ENCODE data around the gene PEDS1. TPM values are rescaled to one million over a fixed set of nuclear protein-coding genes. Genes with fewer than 3 reads are reported as not detected.
"Not testable (repeated sequence)": the region's sequence is repeated elsewhere in the genome, so short reads cannot be mapped to it uniquely, and the experiment has no call there.

PEDS1 gene
- total and polyA plus RNA-seq, 11 donors: 13.7 to 37.4 (median 28.4) TPM

DNA sequence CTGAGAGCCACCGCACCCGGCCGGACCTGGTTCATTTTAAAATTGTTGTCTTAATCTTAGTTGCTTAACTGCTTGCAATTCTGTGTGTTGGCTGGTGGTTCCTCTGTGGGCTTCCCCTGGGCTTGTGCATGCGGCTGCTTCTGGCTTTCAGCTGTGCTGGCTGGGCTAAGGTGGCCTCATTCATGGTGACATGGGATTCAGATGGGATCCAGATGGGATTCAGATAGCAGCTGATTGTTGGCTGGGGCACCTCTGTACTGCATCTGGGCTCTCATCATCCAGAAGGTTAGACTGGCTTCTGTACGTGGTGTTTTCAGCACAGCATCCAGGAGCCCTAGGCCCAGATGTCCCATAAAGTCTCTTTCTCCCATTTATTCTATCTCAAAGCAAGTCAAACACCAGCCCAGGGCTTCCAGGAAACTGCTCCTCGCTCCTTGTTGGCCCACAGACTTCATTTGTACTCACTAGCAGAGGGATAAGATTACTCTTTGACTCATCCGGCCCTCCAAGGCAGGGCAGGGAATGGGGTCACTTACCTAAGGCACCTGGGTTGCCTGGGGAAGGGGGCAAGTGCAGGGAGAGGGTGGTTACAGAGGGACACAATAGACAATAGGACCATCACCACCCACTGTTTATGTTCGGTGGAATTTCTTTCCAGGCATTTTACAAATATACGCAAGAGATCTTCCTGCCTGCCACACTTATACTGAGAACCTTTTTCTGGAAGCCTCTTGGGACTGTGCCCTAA lies 10.2 kb upstream of the PEDS1 start:
- peak in 3 of 4 donors; percentile 10 to 47 (median 30) for ATAC-seq

DNA sequence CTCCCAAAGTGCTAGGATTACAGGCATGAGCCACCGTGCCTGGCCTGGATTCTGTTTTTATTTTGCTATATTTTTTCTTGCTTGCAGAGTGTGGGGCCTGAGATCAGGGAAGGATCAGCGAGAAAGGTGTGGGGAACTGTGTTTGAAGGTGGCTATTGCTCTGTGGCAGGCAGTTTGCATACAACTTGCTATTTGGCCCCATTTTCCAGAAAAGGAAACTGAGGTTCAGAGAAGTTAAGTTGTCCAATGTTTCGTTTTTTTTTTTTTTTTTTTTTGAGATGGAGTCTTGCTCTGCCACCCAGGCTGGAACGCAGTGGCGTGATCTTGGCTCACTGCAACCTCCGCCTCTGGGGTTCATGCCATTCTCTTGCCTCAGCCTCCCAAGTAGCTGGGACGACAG lies 8.0 kb upstream of the PEDS1 start:
- peaks cover 0 to 30% (median 11%) of the 10 kb centered on the region in 12 donors for H3K4me1 ChIP-seq
- intact Hi-C loops (cut with DNase I); ATAC-seq; H3K9me3 ChIP-seq; DNase-seq; H3K27ac ChIP-seq; H3K4me3 ChIP-seq; H3K27me3 ChIP-seq; H3K36me3 ChIP-seq: not testable (repeated sequence)
- WGBS, 4 donors: 79 to 94% (median 85%) methylated on average over 7 of the region's 7 CpGs

More for the DNA sequence above, 10.2 kb upstream of the PEDS1 start:
- 59 to 77% (median 72%) methylated on average over 9 of the region's 9 CpGs for WGBS, 4 donors
- Histone ChIP-seq H3K4me1 (peaks cover 0 to 34% (median 15%) of the 10 kb centered on the region in 12 donors), H3K27ac (peak overlapping the region in 11 of 12 donors; percentile 9 to 91 (median 61)), H3K9me3 (no peaks in the 10 kb centered on the region), H3K4me3 (no peak overlapping the region), H3K36me3 (no peaks in the 10 kb centered on the region), H3K27me3 (no peaks in the 10 kb centered on the region)
- no peak for TF ChIP-seq POLR2A (IDR thresholded peaks at IDR 0.05)
- TF ChIP-seq, protein P1, sequence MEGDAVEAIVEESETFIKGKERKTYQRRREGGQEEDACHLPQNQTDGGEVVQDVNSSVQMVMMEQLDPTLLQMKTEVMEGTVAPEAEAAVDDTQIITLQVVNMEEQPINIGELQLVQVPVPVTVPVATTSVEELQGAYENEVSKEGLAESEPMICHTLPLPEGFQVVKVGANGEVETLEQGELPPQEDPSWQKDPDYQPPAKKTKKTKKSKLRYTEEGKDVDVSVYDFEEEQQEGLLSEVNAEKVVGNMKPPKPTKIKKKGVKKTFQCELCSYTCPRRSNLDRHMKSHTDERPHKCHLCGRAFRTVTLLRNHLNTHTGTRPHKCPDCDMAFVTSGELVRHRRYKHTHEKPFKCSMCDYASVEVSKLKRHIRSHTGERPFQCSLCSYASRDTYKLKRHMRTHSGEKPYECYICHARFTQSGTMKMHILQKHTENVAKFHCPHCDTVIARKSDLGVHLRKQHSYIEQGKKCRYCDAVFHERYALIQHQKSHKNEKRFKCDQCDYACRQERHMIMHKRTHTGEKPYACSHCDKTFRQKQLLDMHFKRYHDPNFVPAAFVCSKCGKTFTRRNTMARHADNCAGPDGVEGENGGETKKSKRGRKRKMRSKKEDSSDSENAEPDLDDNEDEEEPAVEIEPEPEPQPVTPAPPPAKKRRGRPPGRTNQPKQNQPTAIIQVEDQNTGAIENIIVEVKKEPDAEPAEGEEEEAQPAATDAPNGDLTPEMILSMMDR (IDR thresholded peaks at IDR 0.05): no peak
- peak in 3 of 5 donors; percentile 60 to 79 (median 73) for DNase-seq
- intact Hi-C loops (cut with DNase I): no loop called here

DNA sequence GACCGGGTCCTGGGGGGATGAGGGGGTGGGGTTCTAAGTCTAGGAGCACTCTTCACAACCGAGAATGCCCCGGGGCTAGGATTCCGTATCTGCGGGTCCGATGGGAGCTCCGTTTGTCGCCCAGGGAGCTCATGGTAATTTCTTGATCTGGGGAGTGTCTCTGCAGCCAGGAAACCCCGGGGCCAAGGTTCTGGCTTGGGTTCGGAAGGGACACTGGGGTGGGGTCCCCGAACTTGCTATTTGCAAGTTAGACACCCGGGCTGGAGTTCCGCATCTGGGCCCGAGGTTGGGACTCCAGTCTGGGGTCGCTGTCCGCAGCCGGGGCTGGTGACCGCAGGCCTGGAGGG lies 397 bp downstream of the PEDS1 start:
- no peak for ATAC-seq
- intact Hi-C loops (cut with DNase I): loop anchor here in 2 of 10 donors (1.0 to 5.0 kb wide), 3 partner anchors 13 to 36 kb away; no protein-coding TSS in a partner anchor

DNA sequence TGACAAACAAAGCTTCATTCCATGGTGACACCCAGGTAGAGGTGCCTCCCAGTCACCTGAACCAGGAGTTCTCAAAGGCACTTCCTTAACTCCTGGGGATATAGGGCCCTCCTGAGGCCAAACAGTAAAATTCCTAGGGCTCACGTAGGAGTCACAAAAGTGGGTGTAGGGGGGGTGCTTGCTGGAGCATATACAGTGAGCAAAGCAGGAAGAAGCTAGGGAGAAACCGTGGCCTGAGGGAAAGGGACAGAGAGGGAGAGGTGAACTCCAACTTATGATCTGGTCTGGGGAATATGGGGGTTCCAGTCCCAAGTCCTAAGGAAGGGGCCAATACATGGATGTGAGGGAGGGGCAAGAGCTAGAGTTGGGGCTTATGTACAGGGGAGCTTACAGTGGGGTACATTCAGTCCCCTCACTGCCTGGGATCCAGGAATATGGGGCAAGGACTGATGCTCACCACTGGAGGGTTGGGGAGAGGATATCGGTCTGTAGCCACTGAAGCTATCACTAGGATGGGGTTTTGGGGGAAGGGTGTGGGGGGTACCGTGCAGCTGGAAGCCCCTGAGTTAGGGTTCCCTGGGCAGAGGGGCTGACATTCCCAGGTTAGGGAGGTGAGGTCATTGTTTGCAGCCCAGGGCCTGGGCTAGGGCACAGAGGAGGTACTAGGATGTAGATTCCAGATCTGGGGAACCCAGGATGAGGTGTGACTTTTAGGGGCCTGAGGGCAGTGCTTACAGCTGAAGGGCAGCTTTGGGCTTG lies 950 bp downstream of the PEDS1 start:
- Histone ChIP-seq H3K9me3 (no peaks in the 10 kb centered on the region), H3K36me3 (peaks cover 0 to 13% (median 6%) of the 10 kb centered on the region in 9 donors), H3K4me1 (peaks cover 7 to 61% (median 47%) of the 10 kb centered on the region in 12 donors), H3K27me3 (no peaks in the 10 kb centered on the region), H3K4me3 (peak overlapping the region; percentile 27 to 100 (median 97)), H3K27ac (peak overlapping the region in 11 of 12 donors; percentile 88 to 98 (median 94))
- TF ChIP-seq POLR2A (IDR thresholded peaks at IDR 0.05): no peak
- TF ChIP-seq, protein P1 (IDR thresholded peaks at IDR 0.05): no peak
- ATAC-seq (no peak), DNase-seq (no peak)
- intact Hi-C loops (cut with DNase I): loop anchor here in 2 of 10 donors (1.0 to 5.0 kb wide), 3 partner anchors 14 to 35 kb away; no protein-coding TSS in a partner anchor
- 22 to 42% (median 30%) methylated on average over 4 of the region's 4 CpGs for WGBS, 4 donors

More for the DNA sequence above, 397 bp downstream of the PEDS1 start:
- no peaks in the 10 kb centered on the region for H3K9me3 ChIP-seq
- H3K27ac ChIP-seq: peak overlapping the region; percentile 54 to 98 (median 94)
- WGBS, 4 donors: 0 to 1% (median 0%) methylated on average over 14 to 18 of the region's 18 CpGs
- no peaks in the 10 kb centered on the region for H3K27me3 ChIP-seq
- peaks cover 7 to 57% (median 41%) of the 10 kb centered on the region in 12 donors for H3K4me1 ChIP-seq
- peak overlapping the region; percentile 27 to 100 (median 97) for H3K4me3 ChIP-seq
- H3K36me3 ChIP-seq: peaks cover 0 to 10% (median 5%) of the 10 kb centered on the region in 9 donors
- TF ChIP-seq, protein P1 (IDR thresholded peaks at IDR 0.05): no peak
- no peak for TF ChIP-seq POLR2A (IDR thresholded peaks at IDR 0.05)
- no peak for DNase-seq
